ENCODE data around the gene SEZ6.

DNA sequence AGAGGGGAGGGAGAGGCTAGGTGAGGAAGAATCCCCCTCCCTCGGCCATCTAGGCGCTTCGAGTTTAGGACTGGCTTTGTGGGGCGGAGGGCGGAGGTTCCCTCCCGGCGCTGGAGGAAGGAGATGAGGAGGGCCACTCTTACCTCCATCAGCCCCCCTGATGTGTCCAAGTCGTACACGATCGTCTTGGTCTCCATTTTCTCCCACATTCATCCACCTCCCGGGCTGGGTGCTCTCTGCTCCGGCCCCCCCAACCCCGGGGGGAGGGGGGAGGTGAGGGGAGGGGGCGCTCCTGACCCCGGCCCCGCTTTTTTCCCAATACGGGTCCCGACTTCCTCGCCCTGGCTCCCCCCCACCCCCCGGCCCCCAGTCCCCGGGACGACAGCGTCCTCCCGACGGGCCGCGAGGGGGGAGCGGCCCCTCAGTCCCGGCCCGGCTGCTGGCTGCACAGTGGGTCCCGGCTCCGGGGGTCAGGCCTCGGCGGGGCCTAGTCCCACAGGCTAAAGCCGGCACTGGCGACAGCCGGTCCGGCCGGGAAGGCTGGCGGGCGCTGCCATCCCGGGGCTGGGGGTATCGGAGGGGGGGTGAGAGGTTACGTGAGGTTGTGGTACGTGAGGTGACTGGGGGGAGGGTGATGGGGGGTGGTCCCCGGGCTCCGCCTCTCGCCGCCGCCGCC, 54.9 kb downstream of the SEZ6 start:
- TF ChIP-seq, protein P1, sequence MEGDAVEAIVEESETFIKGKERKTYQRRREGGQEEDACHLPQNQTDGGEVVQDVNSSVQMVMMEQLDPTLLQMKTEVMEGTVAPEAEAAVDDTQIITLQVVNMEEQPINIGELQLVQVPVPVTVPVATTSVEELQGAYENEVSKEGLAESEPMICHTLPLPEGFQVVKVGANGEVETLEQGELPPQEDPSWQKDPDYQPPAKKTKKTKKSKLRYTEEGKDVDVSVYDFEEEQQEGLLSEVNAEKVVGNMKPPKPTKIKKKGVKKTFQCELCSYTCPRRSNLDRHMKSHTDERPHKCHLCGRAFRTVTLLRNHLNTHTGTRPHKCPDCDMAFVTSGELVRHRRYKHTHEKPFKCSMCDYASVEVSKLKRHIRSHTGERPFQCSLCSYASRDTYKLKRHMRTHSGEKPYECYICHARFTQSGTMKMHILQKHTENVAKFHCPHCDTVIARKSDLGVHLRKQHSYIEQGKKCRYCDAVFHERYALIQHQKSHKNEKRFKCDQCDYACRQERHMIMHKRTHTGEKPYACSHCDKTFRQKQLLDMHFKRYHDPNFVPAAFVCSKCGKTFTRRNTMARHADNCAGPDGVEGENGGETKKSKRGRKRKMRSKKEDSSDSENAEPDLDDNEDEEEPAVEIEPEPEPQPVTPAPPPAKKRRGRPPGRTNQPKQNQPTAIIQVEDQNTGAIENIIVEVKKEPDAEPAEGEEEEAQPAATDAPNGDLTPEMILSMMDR (IDR thresholded peaks at IDR 0.05; ENCODE audit: low read depth, low read length): no peak
- no peak for TF ChIP-seq EZH2phosphoT487 (IDR thresholded peaks at IDR 0.05; ENCODE audit: low read depth)

Data from OCI-LY3 (cell line).